GM12801 (cell line): ENCODE results near the gene DOCK1.

Experiments
- TF ChIP-seq, protein P1 (sequence below): IDR thresholded peaks from one replicate; pipeline ENCODE4 v1.5.1; 2011; ENCODE audit warnings: control low read depth; ENCODE audit not compliant: insufficient read length; ENCODE audit errors: extremely low read depth

DOCK1 gene

DNA sequence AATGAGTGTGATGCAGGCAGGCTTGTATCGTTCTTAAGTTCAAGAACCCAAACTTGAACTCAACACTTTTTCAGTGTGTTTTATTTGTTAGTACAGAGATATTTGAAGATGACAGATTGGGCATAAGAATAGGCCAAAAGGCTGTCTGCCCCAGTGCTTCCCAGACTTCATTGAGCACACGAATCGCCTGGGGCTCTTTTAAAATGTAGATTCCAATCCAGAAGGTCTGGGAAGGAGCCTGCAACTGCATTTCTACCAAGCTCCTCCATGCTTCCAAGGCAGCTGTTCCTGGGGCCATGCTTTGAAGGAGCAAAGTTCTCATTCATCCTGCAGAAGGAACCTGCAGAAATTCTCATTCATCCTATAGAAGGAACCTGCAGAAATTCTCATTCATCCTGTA lies 405.7 kb downstream of the DOCK1 start:
- TF ChIP-seq, protein P1, sequence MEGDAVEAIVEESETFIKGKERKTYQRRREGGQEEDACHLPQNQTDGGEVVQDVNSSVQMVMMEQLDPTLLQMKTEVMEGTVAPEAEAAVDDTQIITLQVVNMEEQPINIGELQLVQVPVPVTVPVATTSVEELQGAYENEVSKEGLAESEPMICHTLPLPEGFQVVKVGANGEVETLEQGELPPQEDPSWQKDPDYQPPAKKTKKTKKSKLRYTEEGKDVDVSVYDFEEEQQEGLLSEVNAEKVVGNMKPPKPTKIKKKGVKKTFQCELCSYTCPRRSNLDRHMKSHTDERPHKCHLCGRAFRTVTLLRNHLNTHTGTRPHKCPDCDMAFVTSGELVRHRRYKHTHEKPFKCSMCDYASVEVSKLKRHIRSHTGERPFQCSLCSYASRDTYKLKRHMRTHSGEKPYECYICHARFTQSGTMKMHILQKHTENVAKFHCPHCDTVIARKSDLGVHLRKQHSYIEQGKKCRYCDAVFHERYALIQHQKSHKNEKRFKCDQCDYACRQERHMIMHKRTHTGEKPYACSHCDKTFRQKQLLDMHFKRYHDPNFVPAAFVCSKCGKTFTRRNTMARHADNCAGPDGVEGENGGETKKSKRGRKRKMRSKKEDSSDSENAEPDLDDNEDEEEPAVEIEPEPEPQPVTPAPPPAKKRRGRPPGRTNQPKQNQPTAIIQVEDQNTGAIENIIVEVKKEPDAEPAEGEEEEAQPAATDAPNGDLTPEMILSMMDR: no peak

DNA sequence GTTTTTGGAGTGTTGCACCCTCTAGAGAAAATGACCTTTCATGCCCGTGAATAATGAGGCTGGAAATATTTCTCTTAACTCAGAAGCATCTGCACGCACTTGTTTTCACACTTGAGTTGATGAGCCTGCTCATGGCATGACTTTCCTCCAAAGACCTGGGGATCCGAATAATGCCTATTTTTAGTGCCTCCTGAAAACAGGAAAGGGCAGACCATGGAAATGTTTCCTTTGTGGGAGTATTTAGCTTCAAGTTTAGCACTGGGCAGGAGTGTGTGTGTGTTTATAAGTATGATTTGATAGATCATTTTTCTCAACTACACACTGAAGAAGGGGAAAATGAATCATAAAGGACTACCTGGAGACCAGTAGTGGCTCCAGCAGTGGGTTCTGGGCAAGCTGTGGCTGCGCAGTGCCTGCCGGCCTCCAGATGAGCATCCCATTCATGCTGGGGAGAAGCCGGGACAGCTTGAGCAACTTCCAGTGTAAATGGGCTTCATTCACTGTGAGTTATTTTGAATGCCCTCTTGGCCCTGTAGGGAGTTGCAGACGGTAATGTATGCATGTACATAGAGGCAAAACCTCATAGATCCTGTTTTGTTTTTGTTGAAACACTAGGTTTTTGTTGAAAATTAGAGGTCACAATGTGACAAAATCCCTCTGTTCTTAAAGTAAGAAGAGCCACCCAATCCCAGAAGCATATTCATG lies 408.9 kb downstream of the DOCK1 start:
- TF ChIP-seq, protein P1: no peak

DNA sequence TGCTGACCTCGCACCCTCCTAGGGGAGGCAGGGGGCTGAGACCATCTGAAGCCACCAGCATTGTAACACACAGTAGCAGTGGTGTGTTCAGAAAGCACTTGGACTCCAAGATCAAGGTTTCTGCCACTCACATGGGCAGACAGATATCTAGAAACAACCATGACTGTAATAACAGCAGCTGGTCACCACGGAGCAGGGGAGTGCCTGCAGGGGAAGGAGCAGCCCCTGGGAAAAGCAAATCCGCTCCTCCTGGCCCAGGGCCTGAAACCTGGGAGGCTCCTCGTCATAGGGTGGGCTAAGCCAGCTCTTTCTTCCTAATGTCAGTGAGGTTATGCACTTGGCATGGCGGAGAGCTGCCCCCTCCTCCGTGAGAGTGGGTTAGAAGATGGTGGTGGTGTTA lies 409.6 kb downstream of the DOCK1 start:
- TF ChIP-seq, protein P1: no peak

DNA sequence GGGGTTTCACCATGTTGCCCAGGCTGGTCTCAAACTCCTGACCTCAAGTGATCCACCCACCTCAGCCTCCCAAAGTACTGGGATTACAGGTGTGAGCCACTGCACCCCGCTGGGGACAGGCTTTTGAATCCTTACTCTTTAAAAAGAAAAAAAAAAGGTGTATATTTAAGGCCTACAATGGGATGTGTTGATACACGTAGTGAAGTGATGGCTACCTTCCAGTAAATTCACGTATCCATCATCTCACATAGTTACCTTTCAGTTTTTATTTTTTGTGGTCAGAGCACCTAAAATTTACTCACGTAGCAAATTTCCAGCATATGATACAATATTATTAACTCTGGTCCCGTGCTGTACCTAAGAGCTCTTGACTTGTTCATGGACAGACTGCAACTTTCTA lies 410.7 kb downstream of the DOCK1 start:
- TF ChIP-seq, protein P1: no peak

DNA sequence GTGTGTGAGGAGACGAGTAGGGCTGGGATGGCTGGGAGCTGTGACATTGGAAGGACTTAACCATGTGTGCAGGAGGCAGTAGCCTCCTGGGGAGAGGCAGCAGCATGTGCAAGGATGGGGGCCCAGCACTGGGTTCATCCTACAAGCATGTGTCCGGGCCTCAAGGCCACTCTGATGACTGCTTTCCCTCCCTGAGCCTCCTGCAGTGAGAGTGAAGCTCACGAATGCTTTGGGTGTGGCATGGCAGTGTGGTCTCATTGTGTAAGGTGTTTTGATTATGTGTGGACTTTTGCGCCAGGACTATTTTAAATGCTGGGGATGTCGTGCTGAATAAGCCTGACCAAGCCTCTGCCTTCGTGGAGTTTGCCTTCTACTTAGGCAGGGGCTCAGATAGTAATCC lies 413.2 kb downstream of the DOCK1 start:
- TF ChIP-seq, protein P1: no peak

DNA sequence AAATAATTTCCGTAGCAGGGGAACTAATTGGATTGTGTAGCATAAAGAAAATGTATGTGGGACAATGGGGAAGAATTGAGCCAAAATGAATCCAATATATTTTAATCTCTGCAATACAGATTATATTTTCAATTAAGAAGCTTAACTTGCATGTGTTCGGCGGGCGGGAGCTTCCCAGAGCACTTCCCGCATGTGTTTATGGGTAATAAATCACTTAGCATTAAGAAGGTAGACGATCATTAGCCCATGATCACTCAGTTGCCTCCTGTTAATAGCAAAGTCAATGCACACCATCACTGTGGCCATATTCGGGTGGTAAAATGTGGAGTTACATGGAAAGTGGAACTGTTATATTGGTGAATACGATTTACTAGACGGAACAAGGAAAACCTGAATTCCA lies 414.0 kb downstream of the DOCK1 start:
- TF ChIP-seq, protein P1: no peak

DNA sequence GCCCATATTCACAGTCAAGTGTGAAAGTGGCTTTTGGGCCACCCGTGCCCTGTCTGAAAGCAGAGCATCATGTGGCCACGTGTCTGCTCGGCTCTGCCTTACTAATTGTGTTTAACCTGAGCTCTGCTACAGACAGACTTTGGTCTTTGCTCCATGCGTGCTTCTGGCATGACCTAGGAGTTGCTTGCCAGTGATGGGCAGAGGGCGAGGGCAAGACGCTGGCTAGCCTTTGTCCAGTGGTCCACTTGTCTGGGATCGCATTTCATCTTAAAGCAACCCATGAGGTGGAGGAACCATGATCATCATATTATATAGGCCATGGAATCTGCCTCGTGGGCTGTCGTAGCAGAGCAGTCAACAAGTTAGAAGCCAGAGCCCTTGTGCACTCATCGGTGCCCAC lies 414.5 kb downstream of the DOCK1 start:
- TF ChIP-seq, protein P1: no peak
